Measurements from ENCODE around the gene DCHS1.
A peak's percentile ranks its signal among the peaks of the same experiment; 100 is the strongest.

DCHS1 gene

DNA sequence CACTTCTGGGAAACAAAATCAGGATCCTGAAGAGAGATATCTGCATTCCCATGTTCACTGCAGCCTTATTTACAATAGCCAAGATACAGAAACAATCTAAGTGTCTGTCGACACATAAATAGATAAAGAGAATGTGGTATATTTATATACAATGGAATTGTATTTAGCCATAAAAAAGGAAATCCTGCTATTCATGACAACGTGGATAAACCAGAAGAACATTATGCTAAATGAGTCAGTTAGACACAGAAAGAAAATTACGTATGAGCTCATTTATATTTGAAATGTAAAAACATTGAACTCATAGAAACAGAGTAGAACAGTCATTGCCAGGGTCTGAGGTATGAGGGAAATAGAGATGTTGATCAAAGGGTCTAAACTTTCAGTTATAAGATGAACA, 21.4 kb upstream of the DCHS1 start:
- TF ChIP-seq, protein P1, sequence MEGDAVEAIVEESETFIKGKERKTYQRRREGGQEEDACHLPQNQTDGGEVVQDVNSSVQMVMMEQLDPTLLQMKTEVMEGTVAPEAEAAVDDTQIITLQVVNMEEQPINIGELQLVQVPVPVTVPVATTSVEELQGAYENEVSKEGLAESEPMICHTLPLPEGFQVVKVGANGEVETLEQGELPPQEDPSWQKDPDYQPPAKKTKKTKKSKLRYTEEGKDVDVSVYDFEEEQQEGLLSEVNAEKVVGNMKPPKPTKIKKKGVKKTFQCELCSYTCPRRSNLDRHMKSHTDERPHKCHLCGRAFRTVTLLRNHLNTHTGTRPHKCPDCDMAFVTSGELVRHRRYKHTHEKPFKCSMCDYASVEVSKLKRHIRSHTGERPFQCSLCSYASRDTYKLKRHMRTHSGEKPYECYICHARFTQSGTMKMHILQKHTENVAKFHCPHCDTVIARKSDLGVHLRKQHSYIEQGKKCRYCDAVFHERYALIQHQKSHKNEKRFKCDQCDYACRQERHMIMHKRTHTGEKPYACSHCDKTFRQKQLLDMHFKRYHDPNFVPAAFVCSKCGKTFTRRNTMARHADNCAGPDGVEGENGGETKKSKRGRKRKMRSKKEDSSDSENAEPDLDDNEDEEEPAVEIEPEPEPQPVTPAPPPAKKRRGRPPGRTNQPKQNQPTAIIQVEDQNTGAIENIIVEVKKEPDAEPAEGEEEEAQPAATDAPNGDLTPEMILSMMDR (conservative IDR thresholded peaks at IDR 0.05; ENCODE audit: low read length): no peak
- DNase-seq (ENCODE audit: low read depth): no peak
- H3K4me3 ChIP-seq (ENCODE audit: low read length): no peak overlapping the region

DNA sequence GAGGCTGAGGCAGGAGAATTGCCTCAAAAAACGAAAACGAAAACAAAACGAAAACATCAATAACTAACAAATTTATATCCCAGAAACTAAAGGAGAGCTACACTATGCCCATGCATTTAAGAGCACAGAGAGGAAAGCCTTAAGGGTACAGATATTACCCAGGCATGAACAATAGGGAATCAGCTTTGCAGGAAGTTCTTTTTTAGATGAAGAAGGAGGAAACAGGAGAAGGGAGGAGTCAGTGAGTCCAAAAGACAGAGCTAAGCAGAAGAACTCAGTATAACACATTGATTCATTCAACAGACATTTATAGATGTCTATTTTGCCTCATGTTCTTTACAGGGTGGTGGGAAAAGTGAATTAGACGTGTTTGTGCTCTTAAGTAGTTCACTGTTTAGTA, 19.3 kb upstream of the DCHS1 start:
- no peak overlapping the region for H3K4me3 ChIP-seq (ENCODE audit: low read length)
- DNase-seq (ENCODE audit: low read depth): no peak
- TF ChIP-seq, protein P1 (conservative IDR thresholded peaks at IDR 0.05; ENCODE audit: low read length): no peak

DNA sequence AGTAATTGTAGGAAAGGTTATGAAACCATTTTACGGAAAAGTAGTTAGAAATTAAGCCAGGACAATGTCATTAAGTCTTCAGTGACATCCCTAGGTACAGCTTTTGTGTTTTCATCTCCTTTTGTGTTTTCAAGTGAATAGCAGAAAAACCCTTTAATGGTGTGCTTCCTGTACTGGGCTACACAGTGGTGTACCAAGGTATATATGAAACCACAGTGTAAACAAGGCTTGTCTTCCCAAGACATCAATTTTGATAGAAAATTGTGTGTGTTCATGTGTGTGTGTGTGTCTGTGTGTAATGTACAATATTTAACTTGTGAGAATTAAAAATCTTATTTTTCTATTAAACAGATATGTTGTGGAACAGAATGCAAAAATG, 18.6 kb upstream of the DCHS1 start:
- H3K4me3 ChIP-seq (ENCODE audit: low read length): no peak overlapping the region
- DNase-seq (ENCODE audit: low read depth): no peak
- TF ChIP-seq, protein P1 (conservative IDR thresholded peaks at IDR 0.05; ENCODE audit: low read length): no peak

DNA sequence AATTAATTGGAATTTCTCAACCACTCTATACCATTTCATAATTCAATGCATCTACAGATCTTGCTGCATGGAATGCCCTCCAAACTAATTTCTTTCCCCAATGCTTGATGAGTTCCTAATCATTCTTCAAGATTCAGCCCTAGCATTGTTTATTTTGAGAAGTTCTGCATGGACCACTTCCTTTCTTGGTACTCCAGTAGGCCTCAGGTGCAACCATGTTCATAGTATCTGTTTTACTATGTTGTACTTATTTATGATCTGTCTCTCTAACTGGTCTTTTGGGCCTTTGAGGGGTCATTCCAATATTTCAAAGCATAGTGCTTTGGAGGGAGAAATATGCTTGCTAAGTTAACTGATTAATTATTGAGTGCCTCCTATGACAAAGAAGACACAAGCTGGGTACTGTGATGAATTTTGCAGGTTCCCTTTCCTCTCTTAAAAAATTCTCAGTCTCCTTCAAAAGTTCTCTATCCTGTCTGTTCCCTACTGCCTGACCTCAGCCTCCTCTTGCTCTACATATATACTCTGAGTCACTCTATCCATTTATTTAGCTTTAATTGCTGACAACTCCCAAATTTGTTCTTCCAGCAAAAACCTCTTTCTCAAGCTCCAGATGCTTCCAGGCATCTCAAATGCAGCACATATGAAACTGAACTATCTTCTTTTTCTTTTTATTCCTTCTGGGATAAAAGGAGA, 18.1 kb upstream of the DCHS1 start:
- TF ChIP-seq, protein P1 (conservative IDR thresholded peaks at IDR 0.05; ENCODE audit: low read length): no peak
- H3K4me3 ChIP-seq (ENCODE audit: low read length): no peak overlapping the region
- no peak for DNase-seq (ENCODE audit: low read depth)

DNA sequence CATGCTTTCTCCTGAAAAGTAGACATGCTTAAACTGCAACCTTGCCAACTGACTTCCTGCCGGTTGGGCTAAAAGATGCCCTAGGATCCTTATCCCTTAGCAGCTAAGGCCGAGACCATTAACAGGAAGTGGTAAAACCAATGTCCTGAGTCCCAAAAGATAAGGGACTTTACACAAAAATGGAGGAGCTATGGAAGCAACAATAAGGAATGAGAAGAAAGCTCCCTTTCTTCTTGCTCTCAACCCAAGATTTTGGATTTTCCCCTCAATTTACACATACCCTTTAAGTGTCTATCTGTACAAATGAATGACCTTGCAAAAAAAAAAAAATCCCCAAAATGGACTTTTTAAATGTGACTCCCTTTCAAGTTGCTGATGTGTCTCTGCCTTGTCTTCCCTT, 16.4 kb upstream of the DCHS1 start:
- DNase-seq (ENCODE audit: low read depth): no peak
- H3K4me3 ChIP-seq (ENCODE audit: low read length): no peak overlapping the region
- TF ChIP-seq, protein P1 (conservative IDR thresholded peaks at IDR 0.05; ENCODE audit: low read length): no peak

DNA sequence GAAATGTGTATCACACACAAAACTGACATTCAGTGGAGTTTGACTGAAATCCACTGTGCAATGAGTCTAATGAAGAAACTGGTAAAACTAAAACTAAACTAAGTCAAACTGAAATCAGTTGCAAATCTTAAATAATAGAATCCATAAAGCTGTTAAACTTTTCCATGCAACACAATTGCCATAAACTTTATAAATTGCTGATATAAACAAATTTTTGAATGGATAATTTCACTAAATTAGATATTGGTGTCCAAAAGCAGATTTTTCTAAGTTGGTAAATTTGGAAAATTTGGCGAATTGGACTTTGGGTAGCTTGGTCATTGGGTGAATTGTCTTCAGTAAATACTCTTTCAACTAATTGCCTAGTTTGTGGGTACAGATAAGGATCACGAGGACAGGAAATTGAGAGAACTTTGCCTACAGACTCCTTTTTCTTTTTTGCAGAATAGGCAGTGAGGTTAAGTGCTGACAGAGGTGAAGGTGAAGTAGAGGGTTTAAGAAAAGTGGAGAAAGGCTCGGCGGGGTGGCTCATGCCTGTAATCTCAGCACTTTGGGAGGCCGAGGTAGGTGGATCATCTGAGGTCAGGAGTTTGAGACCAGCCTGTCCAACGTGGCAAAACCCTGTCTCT, 14.7 kb upstream of the DCHS1 start:
- no peak for DNase-seq (ENCODE audit: low read depth)
- TF ChIP-seq, protein P1 (conservative IDR thresholded peaks at IDR 0.05; ENCODE audit: low read length): no peak
- H3K4me3 ChIP-seq (ENCODE audit: low read length): no peak overlapping the region

DNA sequence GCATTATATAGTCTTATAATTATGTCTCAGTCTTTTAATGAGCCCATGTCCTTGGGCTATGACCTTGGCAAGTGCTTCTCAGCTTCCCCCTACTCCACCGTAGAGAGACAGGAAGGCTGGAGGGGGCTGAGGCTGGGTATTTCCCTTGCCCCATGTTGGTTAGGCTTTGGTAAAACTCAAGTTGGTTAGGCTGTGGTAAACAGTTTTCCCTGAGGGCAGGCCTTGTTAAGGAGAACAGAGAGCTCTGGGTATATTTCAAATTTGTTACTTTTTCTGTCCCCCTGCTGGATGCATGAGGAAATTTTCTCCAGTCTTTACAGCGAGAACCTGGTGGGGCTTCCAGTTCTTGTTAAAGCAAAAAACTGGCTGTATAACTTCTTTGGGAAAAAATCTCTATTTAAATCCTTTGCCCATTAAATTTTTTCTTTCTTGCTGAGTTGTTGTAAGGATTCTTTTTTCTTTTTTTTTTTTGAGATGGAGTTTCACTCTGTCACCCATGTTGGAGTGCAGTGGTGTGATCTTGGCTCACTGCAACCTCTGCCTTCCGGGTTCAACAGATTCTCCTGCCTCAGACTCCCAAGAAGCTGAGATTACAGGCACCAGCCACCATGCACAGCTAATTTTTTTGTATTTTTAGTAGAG, 12.2 kb upstream of the DCHS1 start:
- no peak overlapping the region for H3K4me3 ChIP-seq (ENCODE audit: low read length)
- TF ChIP-seq, protein P1 (conservative IDR thresholded peaks at IDR 0.05; ENCODE audit: low read length): peak; percentile 63
- DNase-seq (ENCODE audit: low read depth): peak; percentile 40
